ENCODE measurements around the gene XIST. TPM values are rescaled to one million over a fixed set of nuclear protein-coding genes. Genes with fewer than 3 reads are reported as not detected.
"Not testable (repeated sequence)": the region's sequence is repeated elsewhere in the genome, so short reads cannot be mapped to it uniquely, and the experiment has no call there.

The XIST gene
- total RNA-seq, 1 donor = under 0.01 TPM

GRCh38 chrX:73825569-73825968 lies 26.9 kb downstream of the XIST start:
- Histone ChIP-seq H3K4me2 (ENCODE audit: insufficient read depth, low read length) (no peak overlapping the region), H3K27ac (ENCODE audit: low read depth, low read length) (no peak overlapping the region), H3K4me3 (ENCODE audit: insufficient read depth, low read length) (no peak overlapping the region), H4K20me1 (ENCODE audit: insufficient read depth, low read length) (peaks cover 75% of the 10 kb centered on the region), H3K36me3 (ENCODE audit: insufficient read depth, low read length) (peaks cover 39% of the 10 kb centered on the region), H3K27me3 (ENCODE audit: insufficient read depth, low read length) (no peaks in the 10 kb centered on the region), H3K79me2 (ENCODE audit: insufficient read depth, low read length) (peaks cover 41% of the 10 kb centered on the region), H3K4me1 (ENCODE audit: insufficient read depth, low read length) (no peaks in the 10 kb centered on the region), H2AFZ (ENCODE audit: low read length) (no peak overlapping the region), H3K9me3 (ENCODE audit: low read depth, low read length) (no peaks in the 10 kb centered on the region)
- TF ChIP-seq CTCF (IDR thresholded peaks at IDR 0.05; ENCODE audit: extremely low read depth, low read depth, low read length) = no peak
- no peak for DNase-seq (ENCODE audit: insufficient read length, low spot score, missing footprints)

DNA sequence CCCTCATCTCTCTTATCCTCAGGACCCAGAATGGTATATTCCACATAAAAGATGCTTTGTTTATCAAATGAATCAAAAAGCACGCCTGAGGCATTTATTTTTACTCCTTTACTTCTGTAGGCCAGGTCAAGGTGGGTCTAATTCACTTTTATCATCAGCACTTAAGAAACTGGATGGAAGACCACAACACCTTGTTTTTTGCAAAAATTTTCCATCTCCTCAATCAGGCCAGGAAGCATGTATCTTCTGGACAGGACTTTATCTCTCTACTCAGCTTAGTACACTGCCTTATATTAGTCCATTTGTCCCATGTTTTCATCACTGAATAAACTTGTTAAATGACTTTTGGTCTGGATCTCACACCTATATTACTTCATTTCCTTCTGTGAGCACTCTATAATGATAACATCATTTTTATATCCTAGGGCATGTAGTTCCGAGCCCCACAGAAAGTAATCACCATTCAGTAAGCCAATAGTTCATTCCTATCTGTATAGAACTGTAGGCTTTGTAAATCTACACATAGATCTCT lies 29.0 kb downstream of the XIST start:
- no peak overlapping the region for H3K4me2 ChIP-seq (ENCODE audit: insufficient read depth, low read length)
- no peak overlapping the region for H2AFZ ChIP-seq (ENCODE audit: low read length)
- no peak for TF ChIP-seq CTCF (IDR thresholded peaks at IDR 0.05; ENCODE audit: extremely low read depth, low read depth, low read length)
- no peaks in the 10 kb centered on the region for H3K9me3 ChIP-seq (ENCODE audit: low read depth, low read length)
- H3K36me3 ChIP-seq (ENCODE audit: insufficient read depth, low read length) = peaks cover 27% of the 10 kb centered on the region
- peaks cover 23% of the 10 kb centered on the region for H3K79me2 ChIP-seq (ENCODE audit: insufficient read depth, low read length)
- DNase-seq (ENCODE audit: insufficient read length, low spot score, missing footprints) = no peak
- H3K27ac ChIP-seq (ENCODE audit: low read depth, low read length) = no peak overlapping the region
- no peak overlapping the region for H3K4me3 ChIP-seq (ENCODE audit: insufficient read depth, low read length)
- H3K27me3 ChIP-seq (ENCODE audit: insufficient read depth, low read length) = no peaks in the 10 kb centered on the region
- H4K20me1 ChIP-seq (ENCODE audit: insufficient read depth, low read length) = peaks cover 57% of the 10 kb centered on the region
- no peaks in the 10 kb centered on the region for H3K4me1 ChIP-seq (ENCODE audit: insufficient read depth, low read length)

- Histone ChIP-seq H3K4me2 (ENCODE audit: insufficient read depth, low read length) (no peak overlapping the region), H3K9me3 (ENCODE audit: low read depth, low read length) (no peaks in the 10 kb centered on the region), H3K79me2 (ENCODE audit: insufficient read depth, low read length) (peaks cover 16% of the 10 kb centered on the region), H4K20me1 (ENCODE audit: insufficient read depth, low read length) (peaks cover 50% of the 10 kb centered on the region), H3K36me3 (ENCODE audit: insufficient read depth, low read length) (peaks cover 19% of the 10 kb centered on the region), H2AFZ (ENCODE audit: low read length) (no peak overlapping the region), H3K4me3 (ENCODE audit: insufficient read depth, low read length) (no peak overlapping the region), H3K27ac (ENCODE audit: low read depth, low read length) (no peak overlapping the region), H3K4me1 (ENCODE audit: insufficient read depth, low read length) (no peaks in the 10 kb centered on the region), H3K27me3 (ENCODE audit: insufficient read depth, low read length) (no peaks in the 10 kb centered on the region)
- TF ChIP-seq CTCF (IDR thresholded peaks at IDR 0.05; ENCODE audit: extremely low read depth, low read depth, low read length) = no peak
- no peak for DNase-seq (ENCODE audit: insufficient read length, low spot score, missing footprints)
These were observed 29.7 kb downstream of the XIST start for GRCh38 chrX:73822775-73823174.

- TF ChIP-seq CTCF (IDR thresholded peaks at IDR 0.05; ENCODE audit: extremely low read depth, low read depth, low read length) = no peak
- H3K4me1 ChIP-seq (ENCODE audit: insufficient read depth, low read length) = no peaks in the 10 kb centered on the region
- peaks cover 42% of the 10 kb centered on the region for H4K20me1 ChIP-seq (ENCODE audit: insufficient read depth, low read length)
- no peak overlapping the region for H3K4me3 ChIP-seq (ENCODE audit: insufficient read depth, low read length)
- peaks cover 11% of the 10 kb centered on the region for H3K79me2 ChIP-seq (ENCODE audit: insufficient read depth, low read length)
- H3K36me3 ChIP-seq (ENCODE audit: insufficient read depth, low read length) = peaks cover 16% of the 10 kb centered on the region
- no peak overlapping the region for H3K4me2 ChIP-seq (ENCODE audit: insufficient read depth, low read length)
- H3K27me3 ChIP-seq (ENCODE audit: insufficient read depth, low read length) = no peaks in the 10 kb centered on the region
- no peak for DNase-seq (ENCODE audit: insufficient read length, low spot score, missing footprints)
- H3K27ac ChIP-seq (ENCODE audit: low read depth, low read length) = no peak overlapping the region
- H2AFZ ChIP-seq (ENCODE audit: low read length) = no peak overlapping the region
- no peaks in the 10 kb centered on the region for H3K9me3 ChIP-seq (ENCODE audit: low read depth, low read length)
These were observed 30.5 kb downstream of the XIST start for GRCh38 chrX:73821921-73822559.

DNA sequence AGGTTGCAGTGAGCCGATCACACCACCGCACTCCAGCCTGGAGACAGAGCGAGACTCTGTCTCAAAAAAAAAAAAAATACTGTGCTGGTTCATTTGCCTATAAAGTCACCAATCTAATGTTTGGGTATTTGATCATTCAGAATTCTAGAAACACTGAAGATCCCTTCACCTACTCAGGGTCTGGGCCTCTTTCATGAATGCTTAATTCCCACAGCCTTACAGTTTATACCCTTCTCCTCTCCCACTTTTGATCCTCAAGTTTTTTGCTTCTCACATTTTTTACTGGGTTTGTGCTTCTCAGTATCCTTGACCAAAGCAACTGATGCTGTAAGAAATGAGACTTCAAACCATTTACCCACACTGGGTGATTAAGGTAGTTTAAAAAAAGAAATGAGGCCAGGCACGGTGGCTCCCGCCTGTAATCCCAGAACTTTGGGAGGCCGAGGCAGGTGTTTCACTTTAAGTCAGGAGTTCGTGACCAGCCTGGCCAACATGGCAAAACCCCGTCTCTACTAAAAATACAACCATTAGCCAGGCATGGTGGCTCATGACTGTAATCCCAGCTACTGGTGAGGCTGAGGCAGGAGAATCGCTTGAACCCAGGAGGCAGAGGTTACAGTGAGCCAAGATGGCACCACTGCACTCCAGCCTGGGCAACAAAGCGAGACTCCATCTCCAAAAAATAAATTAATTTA lies 32.5 kb downstream of the XIST start:
- H3K9me3 ChIP-seq (ENCODE audit: low read depth, low read length); H3K4me3 ChIP-seq (ENCODE audit: insufficient read depth, low read length): not testable (repeated sequence)

More for the DNA sequence above, 32.5 kb downstream of the XIST start:
- not testable (repeated sequence) for H3K27me3 ChIP-seq (ENCODE audit: insufficient read depth, low read length); H3K79me2 ChIP-seq (ENCODE audit: insufficient read depth, low read length); H3K4me2 ChIP-seq (ENCODE audit: insufficient read depth, low read length); H2AFZ ChIP-seq (ENCODE audit: low read length); H3K4me1 ChIP-seq (ENCODE audit: insufficient read depth, low read length); H3K36me3 ChIP-seq (ENCODE audit: insufficient read depth, low read length); DNase-seq (ENCODE audit: insufficient read length, low spot score, missing footprints); H3K27ac ChIP-seq (ENCODE audit: low read depth, low read length)
- peaks cover 28% of the 10 kb centered on the region for H4K20me1 ChIP-seq (ENCODE audit: insufficient read depth, low read length)

Data from osteoblast (primary cell).